GM23338 (cell line): Measurements from ENCODE around the gene ZNF273.

Experiments
- CREB1 ChIP-seq: fragments of 250-450 bp; sonication (Bioruptor Pico); IDR thresholded peaks from 2 replicates; pipeline ENCODE4 v1.5.0; 2020; ENCODE audit warnings: low read depth, mild to moderate bottlenecking, moderate library complexity
- EZH2 ChIP-seq: fragments of 200-600 bp; sonication (generic); IDR thresholded peaks from one replicate; pipeline ENCODE4 v1.8.0; 2017; ENCODE audit warnings: antibody characterized with exemption, mild to moderate bottlenecking, low read depth; ENCODE audit not compliant: unreplicated experiment
- EZH2phosphoT487 ChIP-seq: fragments of 200-600 bp; sonication (generic); IDR thresholded peaks from one replicate; pipeline ENCODE4 v1.8.1; 2018; ENCODE audit warnings: antibody characterized with exemption; ENCODE audit not compliant: unreplicated experiment
- JUNB ChIP-seq: IDR thresholded peaks from one replicate; pipeline ENCODE4 v1.6.1; 2016; ENCODE audit warnings: antibody characterized with exemption; ENCODE audit not compliant: unreplicated experiment
- NANOG ChIP-seq: IDR thresholded peaks from 2 replicates; pipeline ENCODE4 v1.6.1; 2016; ENCODE audit warnings: antibody characterized with exemption, borderline replicate concordance
- POLR2AphosphoS5 ChIP-seq: IDR thresholded peaks from 2 replicates; pipeline ENCODE4 v1.6.1; 2016; ENCODE audit warnings: antibody characterized with exemption, low read depth
- ZNF114 ChIP-seq: fragments of 250-450 bp; sonication (Bioruptor Pico); IDR thresholded peaks from 2 replicates; pipeline ENCODE4 v1.5.0; 2020; ENCODE audit warnings: mild to moderate bottlenecking, moderate library complexity
- ZNF331 ChIP-seq: fragments of 250-450 bp; sonication (Bioruptor Pico); IDR thresholded peaks from 2 replicates; pipeline ENCODE4 v1.5.0; 2020; ENCODE audit warnings: low read depth, mild to moderate bottlenecking, moderate library complexity
- TF ChIP-seq, protein P1 (sequence below), 2 experiments: fragments of 200-600 bp in 1 of 2; sonication (generic) in 1 of 2; conservative IDR thresholded peaks; 2 replicates each; pipeline versions ENCODE4 v1.5.1 to v1.6.1; 2016 to 2017; ENCODE audit warnings: antibody characterized with exemption in 2 of 2, low read depth in 2 of 2, mild to moderate bottlenecking in 2 of 2, moderate library complexity in 1 of 2
- TF ChIP-seq, protein P2 (sequence below): IDR thresholded peaks from one replicate; pipeline ENCODE4 v1.6.1; 2018; ENCODE audit warnings: antibody characterized with exemption; ENCODE audit not compliant: unreplicated experiment
- TF ChIP-seq, protein P3 (sequence below): IDR thresholded peaks from 2 replicates; pipeline ENCODE4 v1.6.1; 2016; ENCODE audit warnings: antibody characterized with exemption
- TF ChIP-seq, protein P4 (sequence below): fragments of 250-450 bp; sonication (Bioruptor Pico); IDR thresholded peaks from 2 replicates; pipeline ENCODE4 v1.5.0; 2020; ENCODE audit warnings: mild to moderate bottlenecking, moderate library complexity

DNA sequence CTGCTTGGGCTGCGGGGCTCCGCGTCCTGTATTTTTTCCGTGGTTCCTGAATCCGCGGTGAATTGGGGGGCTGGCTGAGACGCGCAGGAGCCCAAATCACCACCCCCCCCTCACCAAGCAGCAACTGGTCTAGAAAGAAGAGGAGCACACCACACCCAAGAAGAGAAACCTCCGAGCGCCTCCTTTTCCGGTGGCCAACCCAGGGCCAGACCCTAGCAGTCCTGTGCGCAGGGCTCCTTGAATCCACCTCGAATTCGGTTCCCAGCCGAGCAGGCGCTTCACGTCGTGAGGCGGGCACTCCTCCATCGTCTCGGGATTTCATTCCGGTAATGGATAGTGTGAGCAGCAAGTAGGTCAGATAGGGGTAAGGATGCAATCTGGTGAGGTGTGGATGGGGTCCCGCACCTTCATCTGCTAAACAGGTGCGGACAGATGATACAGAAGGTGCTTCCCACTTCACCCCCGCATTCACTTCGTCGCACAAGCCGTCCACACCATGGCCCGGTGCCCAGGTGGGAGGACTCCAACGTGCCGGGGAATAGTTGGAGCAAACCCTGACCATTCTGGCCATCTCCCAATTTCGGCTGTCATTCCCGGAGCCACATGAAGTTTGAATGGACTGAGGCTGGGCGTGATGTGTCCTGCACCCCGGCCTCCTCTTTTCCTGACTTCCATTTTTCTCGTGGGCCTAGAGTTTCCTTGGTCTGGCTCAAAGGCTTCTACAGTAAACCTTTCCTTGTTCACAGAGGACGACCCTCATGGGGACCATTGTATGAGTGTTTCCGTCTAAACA is 19.8 kb upstream of the ZNF273 start:
- TF ChIP-seq POLR2AphosphoS5: no peak
- TF ChIP-seq, protein P1, sequence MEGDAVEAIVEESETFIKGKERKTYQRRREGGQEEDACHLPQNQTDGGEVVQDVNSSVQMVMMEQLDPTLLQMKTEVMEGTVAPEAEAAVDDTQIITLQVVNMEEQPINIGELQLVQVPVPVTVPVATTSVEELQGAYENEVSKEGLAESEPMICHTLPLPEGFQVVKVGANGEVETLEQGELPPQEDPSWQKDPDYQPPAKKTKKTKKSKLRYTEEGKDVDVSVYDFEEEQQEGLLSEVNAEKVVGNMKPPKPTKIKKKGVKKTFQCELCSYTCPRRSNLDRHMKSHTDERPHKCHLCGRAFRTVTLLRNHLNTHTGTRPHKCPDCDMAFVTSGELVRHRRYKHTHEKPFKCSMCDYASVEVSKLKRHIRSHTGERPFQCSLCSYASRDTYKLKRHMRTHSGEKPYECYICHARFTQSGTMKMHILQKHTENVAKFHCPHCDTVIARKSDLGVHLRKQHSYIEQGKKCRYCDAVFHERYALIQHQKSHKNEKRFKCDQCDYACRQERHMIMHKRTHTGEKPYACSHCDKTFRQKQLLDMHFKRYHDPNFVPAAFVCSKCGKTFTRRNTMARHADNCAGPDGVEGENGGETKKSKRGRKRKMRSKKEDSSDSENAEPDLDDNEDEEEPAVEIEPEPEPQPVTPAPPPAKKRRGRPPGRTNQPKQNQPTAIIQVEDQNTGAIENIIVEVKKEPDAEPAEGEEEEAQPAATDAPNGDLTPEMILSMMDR (conservative IDR thresholded peaks at IDR 0.05; ENCODE audit: low read depth in 2 of 2): no peak
- no peak for TF ChIP-seq JUNB
- no peak for TF ChIP-seq ZNF331 (CRISPR knock-in tag)
- TF ChIP-seq EZH2: no peak
- TF ChIP-seq NANOG: no peak
- no peak for TF ChIP-seq CREB1 (CRISPR knock-in tag)
- TF ChIP-seq, protein P2, sequence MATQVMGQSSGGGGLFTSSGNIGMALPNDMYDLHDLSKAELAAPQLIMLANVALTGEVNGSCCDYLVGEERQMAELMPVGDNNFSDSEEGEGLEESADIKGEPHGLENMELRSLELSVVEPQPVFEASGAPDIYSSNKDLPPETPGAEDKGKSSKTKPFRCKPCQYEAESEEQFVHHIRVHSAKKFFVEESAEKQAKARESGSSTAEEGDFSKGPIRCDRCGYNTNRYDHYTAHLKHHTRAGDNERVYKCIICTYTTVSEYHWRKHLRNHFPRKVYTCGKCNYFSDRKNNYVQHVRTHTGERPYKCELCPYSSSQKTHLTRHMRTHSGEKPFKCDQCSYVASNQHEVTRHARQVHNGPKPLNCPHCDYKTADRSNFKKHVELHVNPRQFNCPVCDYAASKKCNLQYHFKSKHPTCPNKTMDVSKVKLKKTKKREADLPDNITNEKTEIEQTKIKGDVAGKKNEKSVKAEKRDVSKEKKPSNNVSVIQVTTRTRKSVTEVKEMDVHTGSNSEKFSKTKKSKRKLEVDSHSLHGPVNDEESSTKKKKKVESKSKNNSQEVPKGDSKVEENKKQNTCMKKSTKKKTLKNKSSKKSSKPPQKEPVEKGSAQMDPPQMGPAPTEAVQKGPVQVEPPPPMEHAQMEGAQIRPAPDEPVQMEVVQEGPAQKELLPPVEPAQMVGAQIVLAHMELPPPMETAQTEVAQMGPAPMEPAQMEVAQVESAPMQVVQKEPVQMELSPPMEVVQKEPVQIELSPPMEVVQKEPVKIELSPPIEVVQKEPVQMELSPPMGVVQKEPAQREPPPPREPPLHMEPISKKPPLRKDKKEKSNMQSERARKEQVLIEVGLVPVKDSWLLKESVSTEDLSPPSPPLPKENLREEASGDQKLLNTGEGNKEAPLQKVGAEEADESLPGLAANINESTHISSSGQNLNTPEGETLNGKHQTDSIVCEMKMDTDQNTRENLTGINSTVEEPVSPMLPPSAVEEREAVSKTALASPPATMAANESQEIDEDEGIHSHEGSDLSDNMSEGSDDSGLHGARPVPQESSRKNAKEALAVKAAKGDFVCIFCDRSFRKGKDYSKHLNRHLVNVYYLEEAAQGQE: no peak
- TF ChIP-seq ZNF114 (CRISPR knock-in tag): no peak
- no peak for TF ChIP-seq EZH2phosphoT487
- TF ChIP-seq, protein P3, sequence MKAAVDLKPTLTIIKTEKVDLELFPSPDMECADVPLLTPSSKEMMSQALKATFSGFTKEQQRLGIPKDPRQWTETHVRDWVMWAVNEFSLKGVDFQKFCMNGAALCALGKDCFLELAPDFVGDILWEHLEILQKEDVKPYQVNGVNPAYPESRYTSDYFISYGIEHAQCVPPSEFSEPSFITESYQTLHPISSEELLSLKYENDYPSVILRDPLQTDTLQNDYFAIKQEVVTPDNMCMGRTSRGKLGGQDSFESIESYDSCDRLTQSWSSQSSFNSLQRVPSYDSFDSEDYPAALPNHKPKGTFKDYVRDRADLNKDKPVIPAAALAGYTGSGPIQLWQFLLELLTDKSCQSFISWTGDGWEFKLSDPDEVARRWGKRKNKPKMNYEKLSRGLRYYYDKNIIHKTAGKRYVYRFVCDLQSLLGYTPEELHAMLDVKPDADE: no peak
- TF ChIP-seq, protein P4, sequence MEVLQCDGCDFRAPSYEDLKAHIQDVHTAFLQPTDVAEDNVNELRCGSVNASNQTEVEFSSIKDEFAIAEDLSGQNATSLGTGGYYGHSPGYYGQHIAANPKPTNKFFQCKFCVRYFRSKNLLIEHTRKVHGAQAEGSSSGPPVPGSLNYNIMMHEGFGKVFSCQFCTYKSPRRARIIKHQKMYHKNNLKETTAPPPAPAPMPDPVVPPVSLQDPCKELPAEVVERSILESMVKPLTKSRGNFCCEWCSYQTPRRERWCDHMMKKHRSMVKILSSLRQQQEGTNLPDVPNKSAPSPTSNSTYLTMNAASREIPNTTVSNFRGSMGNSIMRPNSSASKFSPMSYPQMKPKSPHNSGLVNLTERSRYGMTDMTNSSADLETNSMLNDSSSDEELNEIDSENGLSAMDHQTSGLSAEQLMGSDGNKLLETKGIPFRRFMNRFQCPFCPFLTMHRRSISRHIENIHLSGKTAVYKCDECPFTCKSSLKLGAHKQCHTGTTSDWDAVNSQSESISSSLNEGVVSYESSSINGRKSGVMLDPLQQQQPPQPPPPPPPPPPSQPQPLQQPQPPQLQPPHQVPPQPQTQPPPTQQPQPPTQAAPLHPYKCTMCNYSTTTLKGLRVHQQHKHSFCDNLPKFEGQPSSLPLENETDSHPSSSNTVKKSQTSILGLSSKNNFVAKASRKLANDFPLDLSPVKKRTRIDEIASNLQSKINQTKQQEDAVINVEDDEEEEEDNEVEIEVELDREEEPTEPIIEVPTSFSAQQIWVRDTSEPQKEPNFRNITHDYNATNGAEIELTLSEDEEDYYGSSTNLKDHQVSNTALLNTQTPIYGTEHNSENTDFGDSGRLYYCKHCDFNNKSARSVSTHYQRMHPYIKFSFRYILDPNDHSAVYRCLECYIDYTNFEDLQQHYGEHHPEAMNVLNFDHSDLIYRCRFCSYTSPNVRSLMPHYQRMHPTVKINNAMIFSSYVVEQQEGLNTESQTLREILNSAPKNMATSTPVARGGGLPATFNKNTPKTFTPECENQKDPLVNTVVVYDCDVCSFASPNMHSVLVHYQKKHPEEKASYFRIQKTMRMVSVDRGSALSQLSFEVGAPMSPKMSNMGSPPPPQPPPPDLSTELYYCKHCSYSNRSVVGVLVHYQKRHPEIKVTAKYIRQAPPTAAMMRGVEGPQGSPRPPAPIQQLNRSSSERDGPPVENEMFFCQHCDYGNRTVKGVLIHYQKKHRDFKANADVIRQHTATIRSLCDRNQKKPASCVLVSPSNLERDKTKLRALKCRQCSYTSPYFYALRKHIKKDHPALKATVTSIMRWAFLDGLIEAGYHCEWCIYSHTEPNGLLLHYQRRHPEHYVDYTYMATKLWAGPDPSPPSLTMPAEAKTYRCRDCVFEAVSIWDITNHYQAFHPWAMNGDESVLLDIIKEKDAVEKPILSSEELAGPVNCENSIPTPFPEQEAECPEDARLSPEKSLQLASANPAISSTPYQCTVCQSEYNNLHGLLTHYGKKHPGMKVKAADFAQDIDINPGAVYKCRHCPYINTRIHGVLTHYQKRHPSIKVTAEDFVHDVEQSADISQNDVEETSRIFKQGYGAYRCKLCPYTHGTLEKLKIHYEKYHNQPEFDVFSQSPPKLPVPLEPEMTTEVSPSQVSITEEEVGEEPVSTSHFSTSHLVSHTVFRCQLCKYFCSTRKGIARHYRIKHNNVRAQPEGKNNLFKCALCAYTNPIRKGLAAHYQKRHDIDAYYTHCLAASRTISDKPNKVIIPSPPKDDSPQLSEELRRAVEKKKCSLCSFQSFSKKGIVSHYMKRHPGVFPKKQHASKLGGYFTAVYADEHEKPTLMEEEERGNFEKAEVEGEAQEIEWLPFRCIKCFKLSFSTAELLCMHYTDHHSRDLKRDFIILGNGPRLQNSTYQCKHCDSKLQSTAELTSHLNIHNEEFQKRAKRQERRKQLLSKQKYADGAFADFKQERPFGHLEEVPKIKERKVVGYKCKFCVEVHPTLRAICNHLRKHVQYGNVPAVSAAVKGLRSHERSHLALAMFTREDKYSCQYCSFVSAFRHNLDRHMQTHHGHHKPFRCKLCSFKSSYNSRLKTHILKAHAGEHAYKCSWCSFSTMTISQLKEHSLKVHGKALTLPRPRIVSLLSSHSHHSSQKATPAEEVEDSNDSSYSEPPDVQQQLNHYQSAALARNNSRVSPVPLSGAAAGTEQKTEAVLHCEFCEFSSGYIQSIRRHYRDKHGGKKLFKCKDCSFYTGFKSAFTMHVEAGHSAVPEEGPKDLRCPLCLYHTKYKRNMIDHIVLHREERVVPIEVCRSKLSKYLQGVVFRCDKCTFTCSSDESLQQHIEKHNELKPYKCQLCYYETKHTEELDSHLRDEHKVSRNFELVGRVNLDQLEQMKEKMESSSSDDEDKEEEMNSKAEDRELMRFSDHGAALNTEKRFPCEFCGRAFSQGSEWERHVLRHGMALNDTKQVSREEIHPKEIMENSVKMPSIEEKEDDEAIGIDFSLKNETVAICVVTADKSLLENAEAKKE (CRISPR knock-in tag): no peak
